Panc1 (cell line): ENCODE results near the gene UROC1.

Source experiments
- POLR2AphosphoS5 ChIP-seq: IDR thresholded peaks from 2 replicates; pipeline ENCODE4 v1.6.1; 2012; ENCODE audit warnings: mild to moderate bottlenecking, low read depth, low read length, moderate library complexity
- TF ChIP-seq, protein P1 (sequence below): fragments of 450-650 bp; IDR thresholded peaks from 2 replicates; pipeline ENCODE4 v1.5.1; 2017; ENCODE audit warnings: mild to moderate bottlenecking
- TF ChIP-seq, protein P2 (sequence below), 2 experiments: IDR thresholded peaks; 2 replicates each; pipeline ENCODE4 v1.6.1; 2011 to 2012; ENCODE audit warnings: low read depth in 2 of 2, control low read depth in 1 of 2, low read length in 1 of 2, mild to moderate bottlenecking in 1 of 2, moderate library complexity in 1 of 2; ENCODE audit not compliant: insufficient read depth in 1 of 2

DNA sequence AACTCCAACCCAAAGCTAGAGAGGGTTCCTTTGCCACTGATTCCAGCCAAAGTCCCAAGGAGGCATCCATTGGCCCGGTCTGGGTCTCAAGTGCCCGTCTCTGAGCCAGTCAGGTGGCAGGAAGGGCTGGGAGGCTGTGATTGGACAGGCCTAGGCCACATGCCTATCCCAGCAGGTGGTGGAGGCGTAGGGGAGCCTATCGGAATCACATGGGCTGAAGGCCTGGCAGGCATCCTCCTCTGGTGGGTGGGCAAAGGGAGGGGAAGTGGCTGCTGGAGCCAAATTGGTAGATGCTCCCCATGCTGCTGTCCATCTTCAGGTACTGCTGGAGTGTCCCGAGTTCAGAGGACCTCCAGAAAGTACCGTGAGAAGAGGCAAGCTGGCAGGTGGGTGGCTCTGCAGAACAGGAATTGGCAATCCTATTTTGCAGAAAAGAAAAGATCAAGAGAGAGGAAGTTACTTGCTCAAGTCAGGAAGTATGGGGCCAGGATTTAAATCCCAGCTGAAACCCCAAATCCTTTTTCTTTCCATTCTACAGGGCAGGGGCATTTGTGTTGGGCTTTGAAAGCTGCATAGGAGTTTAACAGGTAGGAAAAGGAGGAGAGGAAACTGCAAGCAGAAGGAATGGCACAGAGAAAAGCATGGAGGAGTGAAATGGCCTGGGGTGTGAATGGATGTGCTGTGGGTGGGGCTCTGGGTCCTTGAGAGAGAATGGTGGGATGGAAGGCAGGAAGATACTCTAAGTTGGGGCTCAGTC, 10.1 kb upstream of the UROC1 start:
- TF ChIP-seq, protein P1, sequence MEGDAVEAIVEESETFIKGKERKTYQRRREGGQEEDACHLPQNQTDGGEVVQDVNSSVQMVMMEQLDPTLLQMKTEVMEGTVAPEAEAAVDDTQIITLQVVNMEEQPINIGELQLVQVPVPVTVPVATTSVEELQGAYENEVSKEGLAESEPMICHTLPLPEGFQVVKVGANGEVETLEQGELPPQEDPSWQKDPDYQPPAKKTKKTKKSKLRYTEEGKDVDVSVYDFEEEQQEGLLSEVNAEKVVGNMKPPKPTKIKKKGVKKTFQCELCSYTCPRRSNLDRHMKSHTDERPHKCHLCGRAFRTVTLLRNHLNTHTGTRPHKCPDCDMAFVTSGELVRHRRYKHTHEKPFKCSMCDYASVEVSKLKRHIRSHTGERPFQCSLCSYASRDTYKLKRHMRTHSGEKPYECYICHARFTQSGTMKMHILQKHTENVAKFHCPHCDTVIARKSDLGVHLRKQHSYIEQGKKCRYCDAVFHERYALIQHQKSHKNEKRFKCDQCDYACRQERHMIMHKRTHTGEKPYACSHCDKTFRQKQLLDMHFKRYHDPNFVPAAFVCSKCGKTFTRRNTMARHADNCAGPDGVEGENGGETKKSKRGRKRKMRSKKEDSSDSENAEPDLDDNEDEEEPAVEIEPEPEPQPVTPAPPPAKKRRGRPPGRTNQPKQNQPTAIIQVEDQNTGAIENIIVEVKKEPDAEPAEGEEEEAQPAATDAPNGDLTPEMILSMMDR = no peak
- TF ChIP-seq, protein P2, sequence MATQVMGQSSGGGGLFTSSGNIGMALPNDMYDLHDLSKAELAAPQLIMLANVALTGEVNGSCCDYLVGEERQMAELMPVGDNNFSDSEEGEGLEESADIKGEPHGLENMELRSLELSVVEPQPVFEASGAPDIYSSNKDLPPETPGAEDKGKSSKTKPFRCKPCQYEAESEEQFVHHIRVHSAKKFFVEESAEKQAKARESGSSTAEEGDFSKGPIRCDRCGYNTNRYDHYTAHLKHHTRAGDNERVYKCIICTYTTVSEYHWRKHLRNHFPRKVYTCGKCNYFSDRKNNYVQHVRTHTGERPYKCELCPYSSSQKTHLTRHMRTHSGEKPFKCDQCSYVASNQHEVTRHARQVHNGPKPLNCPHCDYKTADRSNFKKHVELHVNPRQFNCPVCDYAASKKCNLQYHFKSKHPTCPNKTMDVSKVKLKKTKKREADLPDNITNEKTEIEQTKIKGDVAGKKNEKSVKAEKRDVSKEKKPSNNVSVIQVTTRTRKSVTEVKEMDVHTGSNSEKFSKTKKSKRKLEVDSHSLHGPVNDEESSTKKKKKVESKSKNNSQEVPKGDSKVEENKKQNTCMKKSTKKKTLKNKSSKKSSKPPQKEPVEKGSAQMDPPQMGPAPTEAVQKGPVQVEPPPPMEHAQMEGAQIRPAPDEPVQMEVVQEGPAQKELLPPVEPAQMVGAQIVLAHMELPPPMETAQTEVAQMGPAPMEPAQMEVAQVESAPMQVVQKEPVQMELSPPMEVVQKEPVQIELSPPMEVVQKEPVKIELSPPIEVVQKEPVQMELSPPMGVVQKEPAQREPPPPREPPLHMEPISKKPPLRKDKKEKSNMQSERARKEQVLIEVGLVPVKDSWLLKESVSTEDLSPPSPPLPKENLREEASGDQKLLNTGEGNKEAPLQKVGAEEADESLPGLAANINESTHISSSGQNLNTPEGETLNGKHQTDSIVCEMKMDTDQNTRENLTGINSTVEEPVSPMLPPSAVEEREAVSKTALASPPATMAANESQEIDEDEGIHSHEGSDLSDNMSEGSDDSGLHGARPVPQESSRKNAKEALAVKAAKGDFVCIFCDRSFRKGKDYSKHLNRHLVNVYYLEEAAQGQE (IDR thresholded peaks at IDR 0.05; ENCODE audit: insufficient read depth in 1 of 2, low read depth in 2 of 2, low read length in 1 of 2) = no peak
- no peak for TF ChIP-seq POLR2AphosphoS5
